NCI-H2196 (cell line): ENCODE measurements around the gene STK4.

Experiments
- DNase-seq: peaks from one replicate; lab custom pipeline; 2025; ENCODE audit not compliant: unreplicated experiment; lab: John Stamatoyannopoulos, UW

STK4 gene

GRCh38 chr20:44966030-44966961 is at the start of gene STK4:
TSS of gene STK4 (plus strand) at chr20:44966512. CDS start at chr20:44966569, 57 bp downstream.
- peak; percentile 97 for DNase-seq

- DNase-seq = no peak
These were observed 49.7 kb upstream of the STK4 start for GRCh38 chr20:44916586-44916985.

GRCh38 chr20:44917399-44917798 is 48.9 kb upstream of the STK4 start:
- DNase-seq = no peak

GRCh38 chr20:44918342-44918741 is 48.0 kb upstream of the STK4 start:
- DNase-seq = no peak

- DNase-seq = no peak
These were observed 47.6 kb upstream of the STK4 start for GRCh38 chr20:44918761-44919160.

GRCh38 chr20:44921447-44921846 is 44.9 kb upstream of the STK4 start:
- DNase-seq = no peak

- DNase-seq = no peak
These were observed 41.8 kb upstream of the STK4 start for GRCh38 chr20:44924541-44924940.

- DNase-seq = no peak
These were observed 37.7 kb upstream of the STK4 start for GRCh38 chr20:44928595-44928994.

GRCh38 chr20:44930517-44931168 is 35.7 kb upstream of the STK4 start:
- DNase-seq = no peak

GRCh38 chr20:44931911-44932310 is 34.4 kb upstream of the STK4 start:
- DNase-seq = no peak

GRCh38 chr20:44932916-44933315 is 33.4 kb upstream of the STK4 start:
- DNase-seq = no peak

- DNase-seq = no peak
These were observed 29.8 kb upstream of the STK4 start for GRCh38 chr20:44936510-44936909.

GRCh38 chr20:44938637-44939036 is 27.7 kb upstream of the STK4 start:
- no peak for DNase-seq

GRCh38 chr20:44941120-44941691 is 25.1 kb upstream of the STK4 start:
- no peak for DNase-seq

- no peak for DNase-seq
These were observed 23.9 kb upstream of the STK4 start for GRCh38 chr20:44942264-44942973.

- DNase-seq = no peak
These were observed 22.5 kb upstream of the STK4 start for GRCh38 chr20:44943828-44944227.

- no peak for DNase-seq
These were observed 21.1 kb upstream of the STK4 start for GRCh38 chr20:44945261-44945660.

GRCh38 chr20:44946271-44946852 is 19.9 kb upstream of the STK4 start:
- no peak for DNase-seq

- DNase-seq = no peak
These were observed 18.2 kb upstream of the STK4 start for GRCh38 chr20:44948107-44948506.

GRCh38 chr20:44948513-44948912 is 17.8 kb upstream of the STK4 start:
- DNase-seq = no peak

GRCh38 chr20:44950368-44950767 is 15.9 kb upstream of the STK4 start:
- DNase-seq = no peak
